Lung (tissue), 12 donors: ENCODE data around the gene ZNF70. TPM values are rescaled to one million over a fixed set of nuclear protein-coding genes. Genes with fewer than 3 reads are reported as not detected.

Source experiments
- ATAC-seq: fragments of 200-7000 bp; cut with Tn5 transposase; one replicate; pipeline ENCODE4 v1.9.1; 2020; ENCODE audit warnings: moderate number of reproducible peaks; ENCODE audit not compliant: insufficient read depth, low FRiP score
- DNase-seq, 3 donors: peaks; one replicate each; pipeline ENCODE4 v3.0.0-alpha.2; 2013 to 2017
- H3K27ac ChIP-seq, 2 donors: one replicate each; pipeline ENCODE4 v1.5.1; 2013; ENCODE audit warnings: mild to moderate bottlenecking in 2 of 2, moderate library complexity in 2 of 2, control low read depth in 1 of 2, inconsistent platforms in 1 of 2, low read depth in 1 of 2, low read length in 1 of 2
- H3K27me3 ChIP-seq, 3 donors: one replicate each; pipeline ENCODE4 v1.5.1; 2013; ENCODE audit warnings: low read length in 2 of 3; ENCODE audit not compliant: control insufficient read depth in 3 of 3, insufficient read depth in 3 of 3
- H3K36me3 ChIP-seq, 4 donors: one replicate each; pipeline ENCODE4 v1.5.1; 2013; ENCODE audit warnings: low read length in 4 of 4, mild to moderate bottlenecking in 1 of 4, moderate library complexity in 1 of 4; ENCODE audit not compliant: control insufficient read depth in 4 of 4, insufficient read depth in 4 of 4
- H3K4me1 ChIP-seq, 5 donors: one replicate each; pipeline ENCODE4 v1.5.1; 2013; ENCODE audit warnings: low read length in 5 of 5, mild to moderate bottlenecking in 2 of 5, moderate library complexity in 1 of 5; ENCODE audit not compliant: control insufficient read depth in 5 of 5, insufficient read depth in 5 of 5
- H3K4me3 ChIP-seq: one replicate; pipeline ENCODE4 v1.5.1; 2013; ENCODE audit warnings: mild to moderate bottlenecking, control low read depth, moderate library complexity
- H3K9ac ChIP-seq, 2 donors: one replicate each; pipeline ENCODE4 v1.5.1; 2013; ENCODE audit warnings: low read length in 2 of 2, control low read depth in 1 of 2; ENCODE audit not compliant: insufficient read depth in 1 of 2
- H3K9me3 ChIP-seq, 4 donors: one replicate each; pipeline ENCODE4 v1.5.1; 2013; ENCODE audit warnings: low read length in 3 of 4, mild to moderate bottlenecking in 1 of 4, moderate library complexity in 1 of 4; ENCODE audit not compliant: control insufficient read depth in 4 of 4, insufficient read depth in 3 of 4
- WGBS, 2 donors: extraction: QIAGEN DNeasy Blood & Tissue Kit; methylation state at CpG; one replicate each; pipeline ENCODE4 v1.1.7; 2013; 5-methylcytosine and 5-hydroxymethylcytosine counted together
- polyA plus RNA-seq, 2 donors: library from polyadenylated mRNA; stranded (reverse); fragments of 200-250 nt; gene quantifications; one replicate each; pipeline ENCODE4 v1.2.1, GENCODE V29; 2013
- total RNA-seq, 2 donors: library from RNA; depleted of rRNA in 1 of 2; stranded (reverse); fragments of >200 nt in 1 of 2; gene quantifications; one replicate each; pipeline ENCODE4 v1.2.1, GENCODE V29; 2014 to 2021
- TF ChIP-seq, protein P1 (sequence below): IDR thresholded peaks from 2 replicates; pipeline ENCODE4 v1.5.1; 2012; ENCODE audit warnings: mild to moderate bottlenecking; ENCODE audit errors: control extremely low read depth, extremely low read depth
- donor health status: control.
- donor health status: control.
- donor health status: Bipolar disorder and iron deficiency.
- donor health status: healthy.
- donor health status: DM: yes; HTN: yes; CAD: no.

The ZNF70 gene
- total and polyA plus RNA-seq, 4 donors, result 0.98 to 6.9 (median 3.7) TPM

DNA sequence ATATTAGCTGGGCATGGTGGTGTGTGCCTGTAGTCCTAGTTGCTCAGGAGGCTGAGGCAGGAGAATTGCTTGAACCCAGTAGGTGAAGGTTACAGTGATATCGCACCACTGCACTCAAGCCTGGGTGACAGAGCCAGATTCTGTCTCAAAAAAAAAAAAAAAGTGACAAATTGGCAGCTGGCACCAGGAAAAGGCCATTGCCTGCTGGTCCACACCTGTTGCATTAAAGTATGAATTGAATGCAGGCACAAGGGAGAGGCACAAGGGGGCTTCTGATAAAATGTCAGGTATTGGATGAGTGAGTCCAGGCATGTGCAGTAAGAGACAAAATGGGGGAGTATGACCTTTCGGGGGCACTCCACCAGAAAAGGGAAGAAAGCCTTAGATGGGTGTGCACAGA lies 28.2 kb downstream of the ZNF70 start:
- H3K4me3 ChIP-seq, result no peak overlapping the region
- H3K9ac ChIP-seq, result no peak overlapping the region
- 73 to 77% methylated on average over 2 of the region's 2 CpGs for WGBS, 2 donors
- DNase-seq (no peak), ATAC-seq (no peak)
- H3K9me3 ChIP-seq, result no peaks in the 10 kb centered on the region
- H3K27ac ChIP-seq, result peak overlapping the region in 1 of 2 donors; percentile 59
- no peaks in the 10 kb centered on the region for H3K27me3 ChIP-seq
- no peaks in the 10 kb centered on the region for H3K36me3 ChIP-seq
- TF ChIP-seq, protein P1, sequence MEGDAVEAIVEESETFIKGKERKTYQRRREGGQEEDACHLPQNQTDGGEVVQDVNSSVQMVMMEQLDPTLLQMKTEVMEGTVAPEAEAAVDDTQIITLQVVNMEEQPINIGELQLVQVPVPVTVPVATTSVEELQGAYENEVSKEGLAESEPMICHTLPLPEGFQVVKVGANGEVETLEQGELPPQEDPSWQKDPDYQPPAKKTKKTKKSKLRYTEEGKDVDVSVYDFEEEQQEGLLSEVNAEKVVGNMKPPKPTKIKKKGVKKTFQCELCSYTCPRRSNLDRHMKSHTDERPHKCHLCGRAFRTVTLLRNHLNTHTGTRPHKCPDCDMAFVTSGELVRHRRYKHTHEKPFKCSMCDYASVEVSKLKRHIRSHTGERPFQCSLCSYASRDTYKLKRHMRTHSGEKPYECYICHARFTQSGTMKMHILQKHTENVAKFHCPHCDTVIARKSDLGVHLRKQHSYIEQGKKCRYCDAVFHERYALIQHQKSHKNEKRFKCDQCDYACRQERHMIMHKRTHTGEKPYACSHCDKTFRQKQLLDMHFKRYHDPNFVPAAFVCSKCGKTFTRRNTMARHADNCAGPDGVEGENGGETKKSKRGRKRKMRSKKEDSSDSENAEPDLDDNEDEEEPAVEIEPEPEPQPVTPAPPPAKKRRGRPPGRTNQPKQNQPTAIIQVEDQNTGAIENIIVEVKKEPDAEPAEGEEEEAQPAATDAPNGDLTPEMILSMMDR, result no peak
- no peaks in the 10 kb centered on the region for H3K4me1 ChIP-seq

DNA sequence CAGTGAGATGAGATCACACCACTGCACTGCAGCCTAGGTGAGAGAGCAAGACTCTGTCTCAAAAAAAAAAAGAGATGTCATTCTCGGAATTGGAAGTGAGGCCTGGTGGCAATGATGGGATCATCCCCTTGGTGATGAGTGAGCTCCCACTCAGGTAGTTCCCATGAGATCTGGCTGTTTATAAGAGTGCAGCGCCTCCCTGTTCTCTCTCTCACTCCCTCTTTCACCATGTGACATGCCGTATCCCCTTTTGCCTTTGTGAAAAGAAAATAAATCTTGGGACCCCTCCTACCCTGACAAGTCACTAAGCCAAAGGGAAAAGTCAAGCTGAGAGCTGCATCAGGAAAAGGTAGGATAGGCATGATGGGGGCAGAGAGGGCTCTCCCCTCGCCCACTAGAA lies 28.8 kb downstream of the ZNF70 start:
- no peak overlapping the region for H3K27ac ChIP-seq
- ATAC-seq, result no peak
- H3K27me3 ChIP-seq, result no peaks in the 10 kb centered on the region
- H3K36me3 ChIP-seq, result no peaks in the 10 kb centered on the region
- H3K9me3 ChIP-seq, result no peaks in the 10 kb centered on the region
- 80 to 81% methylated on average over 4 of the region's 4 CpGs for WGBS, 2 donors
- H3K4me1 ChIP-seq, result peaks cover 0 to 3% (median 0%) of the 10 kb centered on the region in 5 donors
- TF ChIP-seq, protein P1, result no peak
- no peak overlapping the region for H3K9ac ChIP-seq
- H3K4me3 ChIP-seq, result no peak overlapping the region
- no peak for DNase-seq

DNA sequence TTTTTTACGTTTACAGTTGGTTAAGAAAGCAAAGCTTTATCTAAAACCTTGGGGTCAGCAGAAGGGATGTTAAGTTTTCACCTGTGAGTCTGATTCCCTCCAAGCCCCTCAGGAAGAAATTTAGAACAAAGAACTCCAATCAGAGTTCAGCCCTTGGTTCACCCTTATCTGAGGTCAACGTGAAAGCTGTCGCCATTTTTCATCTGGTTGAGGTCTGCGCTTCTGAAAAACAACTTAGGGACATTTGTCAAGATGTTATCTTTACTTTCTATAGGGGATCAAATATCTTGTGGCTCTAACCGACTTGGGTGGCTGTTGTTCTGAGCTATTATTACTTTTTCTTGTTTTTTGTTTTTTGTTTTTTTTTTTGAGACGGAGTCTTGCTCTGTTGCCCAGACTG lies 30.1 kb downstream of the ZNF70 start:
- 69 to 75% methylated on average over 6 of the region's 6 CpGs for WGBS, 2 donors
- TF ChIP-seq, protein P1, result no peak
- ATAC-seq, result no peak

GRCh38 chr22:23718371-23719165 lies 32.3 kb downstream of the ZNF70 start:
- H3K4me1 ChIP-seq, result peaks cover 0 to 13% (median 0%) of the 10 kb centered on the region in 5 donors
- peaks cover 0 to 16% (median 6%) of the 10 kb centered on the region in 4 donors for H3K36me3 ChIP-seq
- H3K9ac ChIP-seq, result no peak overlapping the region
- TF ChIP-seq, protein P1, result no peak
- ATAC-seq (no peak), DNase-seq (peak in 1 of 3 donors; percentile 12)
- H3K9me3 ChIP-seq, result no peaks in the 10 kb centered on the region
- no peaks in the 10 kb centered on the region for H3K27me3 ChIP-seq
- H3K27ac ChIP-seq, result no peak overlapping the region
- WGBS, 2 donors, result 87 to 89% methylated on average over 17 of the region's 17 CpGs
- no peak overlapping the region for H3K4me3 ChIP-seq

More for the DNA sequence above, 30.1 kb downstream of the ZNF70 start:
- Histone ChIP-seq H3K9me3 (no peaks in the 10 kb centered on the region), H3K9ac (no peak overlapping the region), H3K4me1 (peaks cover 0 to 12% (median 0%) of the 10 kb centered on the region in 5 donors), H3K27me3 (no peaks in the 10 kb centered on the region), H3K27ac (no peak overlapping the region), H3K4me3 (no peak overlapping the region), H3K36me3 (no peaks in the 10 kb centered on the region)
- no peak for DNase-seq
